Measurements from ENCODE around the gene ENPP6.

GRCh38 chr4:184265546-184266351 is 48.1 kb upstream of the ENPP6 start:
- TF ChIP-seq POLR2AphosphoS5 (IDR thresholded peaks at IDR 0.05; ENCODE audit: low read depth, low read length) (peak; percentile 77), POLR2A (IDR thresholded peaks at IDR 0.05; ENCODE audit: low read depth, low read length) (peak; percentile 74), TAF1 (IDR thresholded peaks at IDR 0.05; ENCODE audit: low read depth, low read length) (peak; percentile 47; the same call in 1 of the 2 replicates)
